WERI-Rb-1 (cell line): ENCODE measurements around the gene C4B.
"Not testable (repeated sequence)": the region's sequence is repeated elsewhere in the genome, so short reads cannot be mapped to it uniquely, and the experiment has no call there.

Experiments
- DNase-seq: peaks from one replicate; pipeline ENCODE4 v3.0.0-alpha.2; 2020
- H3K27ac ChIP-seq: fragments of 250-450 bp; sonication (Bioruptor Pico); 2 replicates; pipeline ENCODE4 v1.5.1; 2020; ENCODE audit warnings: mild to moderate bottlenecking, moderate library complexity
- H3K27me3 ChIP-seq: fragments of 250-450 bp; sonication (Bioruptor Pico); 2 replicates; pipeline ENCODE4 v1.5.1; 2021; ENCODE audit warnings: mild to moderate bottlenecking, low read depth, moderate library complexity; ENCODE audit not compliant: insufficient read depth, severe bottlenecking
- H3K36me3 ChIP-seq: fragments of 250-450 bp; sonication (Bioruptor Pico); 2 replicates; pipeline ENCODE4 v1.5.1; 2020; ENCODE audit warnings: mild to moderate bottlenecking, moderate library complexity
- H3K4me3 ChIP-seq: 2 replicates; pipeline ENCODE4 v1.5.1; 2011; ENCODE audit warnings: low read depth, mild to moderate bottlenecking, control low read depth, low read length
- H3K9me3 ChIP-seq: fragments of 250-450 bp; sonication (Bioruptor Pico); 2 replicates; pipeline ENCODE4 v1.5.1; 2021; ENCODE audit warnings: mild to moderate bottlenecking, moderate library complexity; ENCODE audit not compliant: severe bottlenecking
- TF ChIP-seq, protein P1 (sequence below): IDR thresholded peaks from 2 replicates; pipeline ENCODE4 v1.5.1; 2011; ENCODE audit warnings: low read depth, mild to moderate bottlenecking, control low read depth, inconsistent platforms, low read length

The C4B gene

DNA sequence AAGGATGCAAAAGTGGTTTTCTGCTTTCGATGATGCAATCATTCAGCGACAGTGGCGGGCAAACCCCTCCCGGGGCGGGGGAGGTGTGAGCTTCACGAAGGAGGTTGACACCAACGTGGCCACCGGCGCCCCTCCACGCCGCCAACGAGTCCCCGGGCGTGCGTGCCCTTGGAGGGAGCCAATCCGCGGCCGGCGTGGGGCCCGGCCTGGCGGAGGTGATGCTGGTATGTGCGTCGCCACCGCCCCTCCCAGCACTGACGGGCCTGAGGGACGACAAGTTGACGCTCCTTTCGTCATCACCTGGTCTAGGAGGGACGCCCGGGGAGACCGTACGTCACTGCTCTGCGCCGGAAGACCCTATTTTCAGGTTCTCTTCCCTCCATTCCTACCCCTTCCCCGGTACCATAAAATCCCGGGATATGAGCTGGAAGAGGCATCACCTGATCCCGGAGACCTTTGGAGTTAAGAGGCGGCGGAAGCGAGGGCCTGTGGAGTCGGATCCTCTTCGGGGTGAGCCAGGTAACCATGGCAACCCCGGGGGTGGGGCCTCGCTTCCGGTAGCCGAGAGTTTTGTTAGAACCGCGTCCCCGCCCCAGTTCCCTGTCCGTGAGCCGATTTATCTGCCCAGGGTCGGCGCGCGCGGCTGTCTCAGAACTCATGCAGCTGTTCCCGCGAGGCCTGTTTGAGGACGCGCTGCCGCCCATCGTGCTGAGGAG lies 42.4 kb upstream of the C4B start, which contains the start of gene DXO:
Gene DXO, minus strand, starts transcription at position 146 of the 716 bp plus-strand sequence. CDS start 463 bp downstream, outside the sequence.
- peak; percentile 100 for DNase-seq
- peaks cover 46% of the 10 kb centered on the region for H3K36me3 ChIP-seq
- peak within 1 kb of the TSS; percentile 65 for H3K4me3 ChIP-seq

DNA sequence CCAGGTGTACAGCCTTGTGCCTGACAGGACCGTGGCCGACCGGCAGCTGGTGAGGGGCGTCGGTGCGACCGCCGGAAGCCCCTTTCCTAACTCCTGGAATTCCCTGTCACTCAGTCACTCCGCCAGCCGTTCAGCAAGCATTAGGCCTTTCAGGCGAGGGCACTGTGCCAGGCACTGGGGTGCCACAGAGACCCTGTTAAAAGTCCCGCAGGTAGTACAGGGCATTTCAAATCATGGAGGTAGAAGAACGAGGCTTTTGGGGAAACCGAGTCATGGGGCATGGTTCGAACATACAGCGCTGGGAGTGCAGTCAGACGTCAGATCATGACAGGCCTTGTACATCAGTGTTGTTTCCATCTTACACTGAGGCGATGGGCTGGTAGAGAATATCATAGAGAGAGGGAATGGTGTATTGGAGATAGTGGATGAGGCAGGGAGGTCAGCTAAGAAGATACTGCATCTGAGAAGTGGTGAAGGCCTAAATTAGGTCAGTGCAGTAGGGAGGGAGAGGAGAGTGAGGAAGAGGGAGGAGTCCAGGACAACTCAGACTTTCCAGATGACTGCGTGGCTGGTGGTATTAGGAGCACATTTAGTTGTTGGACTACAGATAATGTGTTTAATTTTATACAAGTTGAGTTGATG lies 41.8 kb upstream of the C4B start:
- Histone ChIP-seq H3K9me3 (peaks cover 5% of the 10 kb centered on the region), H3K27ac (peak overlapping the region; percentile 98), H3K4me3 (peak overlapping the region; percentile 65), H3K27me3 (no peaks in the 10 kb centered on the region), H3K36me3 (peaks cover 40% of the 10 kb centered on the region)
- TF ChIP-seq, protein P1, sequence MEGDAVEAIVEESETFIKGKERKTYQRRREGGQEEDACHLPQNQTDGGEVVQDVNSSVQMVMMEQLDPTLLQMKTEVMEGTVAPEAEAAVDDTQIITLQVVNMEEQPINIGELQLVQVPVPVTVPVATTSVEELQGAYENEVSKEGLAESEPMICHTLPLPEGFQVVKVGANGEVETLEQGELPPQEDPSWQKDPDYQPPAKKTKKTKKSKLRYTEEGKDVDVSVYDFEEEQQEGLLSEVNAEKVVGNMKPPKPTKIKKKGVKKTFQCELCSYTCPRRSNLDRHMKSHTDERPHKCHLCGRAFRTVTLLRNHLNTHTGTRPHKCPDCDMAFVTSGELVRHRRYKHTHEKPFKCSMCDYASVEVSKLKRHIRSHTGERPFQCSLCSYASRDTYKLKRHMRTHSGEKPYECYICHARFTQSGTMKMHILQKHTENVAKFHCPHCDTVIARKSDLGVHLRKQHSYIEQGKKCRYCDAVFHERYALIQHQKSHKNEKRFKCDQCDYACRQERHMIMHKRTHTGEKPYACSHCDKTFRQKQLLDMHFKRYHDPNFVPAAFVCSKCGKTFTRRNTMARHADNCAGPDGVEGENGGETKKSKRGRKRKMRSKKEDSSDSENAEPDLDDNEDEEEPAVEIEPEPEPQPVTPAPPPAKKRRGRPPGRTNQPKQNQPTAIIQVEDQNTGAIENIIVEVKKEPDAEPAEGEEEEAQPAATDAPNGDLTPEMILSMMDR = no peak
- DNase-seq = no peak

More for the DNA sequence above, 42.4 kb upstream of the C4B start, which contains the start of gene DXO:
- TF ChIP-seq, protein P1 = no peak
- Histone ChIP-seq H3K9me3 (peaks cover 5% of the 10 kb centered on the region), H3K27me3 (no peaks in the 10 kb centered on the region), H3K27ac (peak within 1 kb of the TSS; percentile 98)

DNA sequence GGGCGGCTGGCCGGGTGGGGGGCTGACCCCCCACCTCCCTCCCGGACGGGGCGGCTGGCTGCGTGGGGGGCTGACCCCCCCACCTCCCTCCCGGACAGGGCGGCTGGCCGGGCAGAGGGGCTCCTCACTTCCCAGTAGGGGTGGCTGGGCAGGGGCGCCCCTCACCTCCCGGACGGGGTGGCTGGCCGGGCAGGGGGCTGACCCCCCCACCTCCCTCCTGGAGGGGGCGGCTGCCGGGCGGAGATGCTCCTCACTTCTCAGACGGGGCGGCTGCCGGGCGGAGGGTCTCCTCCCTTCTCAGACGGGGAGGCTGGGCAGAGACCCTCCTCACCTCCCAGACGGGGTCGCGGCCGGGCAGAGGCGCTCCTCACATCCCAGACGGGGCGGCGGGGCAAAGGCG lies 38.5 kb upstream of the C4B start:
- H3K27ac ChIP-seq, H3K4me3 ChIP-seq, H3K9me3 ChIP-seq, H3K27me3 ChIP-seq, DNase-seq: not testable (repeated sequence)
- H3K36me3 ChIP-seq = peaks cover 21% of the 10 kb centered on the region

DNA sequence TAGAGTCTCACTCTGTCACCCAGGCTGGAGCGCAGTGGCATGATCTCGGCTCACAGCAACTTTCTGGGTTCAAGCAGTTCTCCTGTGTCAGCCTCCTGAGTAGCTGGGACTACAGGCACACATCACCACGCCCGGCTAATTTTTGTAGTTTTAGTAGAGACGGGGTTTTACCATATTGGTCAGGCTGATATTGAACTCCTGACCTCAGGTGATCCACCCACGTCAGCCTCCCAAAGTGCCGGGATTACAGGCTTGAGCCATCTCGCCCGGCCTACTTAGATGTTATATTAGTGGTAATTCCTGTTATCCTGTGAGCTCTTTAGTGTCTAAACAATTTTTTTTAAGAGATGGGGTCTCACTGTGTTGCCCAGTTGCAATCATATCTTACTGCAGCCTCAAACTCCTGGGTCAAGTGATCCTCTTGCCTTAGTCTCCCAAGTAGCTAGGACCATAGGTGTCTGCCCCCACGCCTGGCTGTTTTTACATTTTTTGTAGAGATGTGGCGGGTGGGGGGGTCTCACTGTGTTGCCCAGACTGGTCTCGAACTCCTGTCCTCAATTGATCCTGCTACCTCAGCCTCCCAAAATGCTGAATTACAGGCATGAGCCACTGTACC lies 36.7 kb upstream of the C4B start:
- H3K4me3 ChIP-seq = no peak overlapping the region
- no peak for DNase-seq
- no peak overlapping the region for H3K27ac ChIP-seq
- TF ChIP-seq, protein P1 = no peak
- peaks cover 5% of the 10 kb centered on the region for H3K9me3 ChIP-seq
- no peaks in the 10 kb centered on the region for H3K27me3 ChIP-seq
- H3K36me3 ChIP-seq = peaks cover 18% of the 10 kb centered on the region

DNA sequence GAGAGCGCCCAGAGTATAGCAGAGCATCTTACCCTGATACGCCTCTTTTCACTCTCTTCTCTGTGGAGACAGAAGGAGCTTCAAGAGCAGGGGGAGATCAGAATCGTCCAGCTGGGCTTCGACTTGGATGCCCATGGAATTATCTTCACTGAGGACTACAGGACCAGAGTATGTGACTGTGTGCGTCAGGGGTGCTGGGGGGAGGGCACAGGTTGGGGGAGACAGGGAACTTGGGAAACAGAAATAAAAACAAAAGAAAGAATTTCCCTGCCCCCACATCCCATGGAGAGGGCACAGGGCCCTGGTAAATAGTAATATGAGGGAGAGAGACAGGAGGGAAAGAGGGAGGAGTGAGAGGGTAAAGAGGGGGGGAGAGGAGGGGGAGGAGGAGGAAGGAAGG lies 35.8 kb upstream of the C4B start:
- peaks cover 18% of the 10 kb centered on the region for H3K36me3 ChIP-seq
- no peak overlapping the region for H3K4me3 ChIP-seq
- DNase-seq = no peak
- H3K27ac ChIP-seq = no peak overlapping the region
- no peaks in the 10 kb centered on the region for H3K27me3 ChIP-seq
- H3K9me3 ChIP-seq = peaks cover 5% of the 10 kb centered on the region
- TF ChIP-seq, protein P1 = no peak

DNA sequence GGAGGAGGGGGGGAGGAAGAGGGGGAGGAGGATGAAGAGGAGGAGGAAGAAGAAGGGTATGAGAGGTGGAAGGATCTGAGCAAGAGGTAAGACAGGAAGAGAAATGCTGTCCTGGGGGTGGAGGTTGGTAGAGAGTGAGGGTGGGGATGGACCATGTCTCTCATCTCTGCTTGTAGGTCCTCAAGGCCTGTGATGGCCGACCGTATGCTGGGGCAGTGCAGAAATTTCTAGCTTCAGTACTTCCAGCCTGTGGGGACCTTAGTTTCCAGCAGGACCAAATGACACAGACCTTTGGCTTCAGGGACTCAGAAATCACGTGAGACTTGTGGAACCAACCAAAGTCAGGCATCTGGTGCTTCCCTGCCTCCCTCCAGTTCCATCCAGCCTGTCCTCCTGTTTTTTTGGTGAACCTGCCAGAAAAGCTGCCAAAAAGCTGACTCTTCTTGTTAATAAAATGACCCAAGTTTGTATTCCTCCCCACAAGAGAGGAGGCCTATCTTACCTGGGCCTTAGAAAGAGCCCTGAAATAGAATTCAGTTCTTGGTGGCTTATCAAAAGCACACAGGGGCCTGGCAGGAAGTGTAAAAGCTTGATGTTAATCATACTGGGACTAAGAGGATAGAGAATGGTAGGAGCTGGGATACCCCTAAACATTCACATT lies 35.2 kb upstream of the C4B start:
- peaks cover 16% of the 10 kb centered on the region for H3K36me3 ChIP-seq
- no peak for DNase-seq
- TF ChIP-seq, protein P1 = no peak
- peaks cover 5% of the 10 kb centered on the region for H3K9me3 ChIP-seq
- H3K4me3 ChIP-seq = no peak overlapping the region
- H3K27ac ChIP-seq = no peak overlapping the region
- no peaks in the 10 kb centered on the region for H3K27me3 ChIP-seq

DNA sequence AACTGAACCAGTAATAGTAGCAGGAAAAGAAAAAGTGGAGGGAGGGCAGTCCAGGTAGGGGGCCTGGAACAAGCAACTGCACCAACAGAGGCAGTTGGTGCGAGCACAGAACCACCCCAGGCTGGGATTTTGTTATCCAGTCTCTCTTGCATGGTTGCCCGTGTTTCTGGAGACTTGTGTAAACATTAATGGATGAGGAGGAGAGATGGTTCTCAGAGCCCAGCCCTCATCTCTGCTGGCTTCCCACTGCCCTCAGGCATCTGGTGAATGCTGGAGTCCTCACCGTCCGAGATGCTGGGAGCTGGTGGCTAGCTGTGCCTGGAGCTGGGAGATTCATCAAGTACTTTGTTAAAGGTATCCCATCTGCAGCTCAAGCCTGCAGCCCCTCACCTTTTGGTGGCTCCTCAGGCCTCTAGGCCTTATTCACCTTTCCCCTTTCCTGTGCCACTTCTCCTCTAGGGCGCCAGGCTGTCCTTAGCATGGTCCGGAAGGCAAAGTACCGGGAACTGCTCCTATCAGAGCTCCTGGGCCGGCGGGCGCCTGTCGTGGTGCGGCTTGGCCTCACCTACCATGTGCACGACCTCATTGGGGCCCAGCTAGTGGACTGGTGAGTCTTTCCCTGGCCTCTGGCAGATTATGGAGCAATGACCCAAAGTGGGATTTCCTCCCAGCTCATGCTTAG lies 34.3 kb upstream of the C4B start:
- peaks cover 12% of the 10 kb centered on the region for H3K36me3 ChIP-seq
- H3K27me3 ChIP-seq, H3K27ac ChIP-seq, H3K4me3 ChIP-seq, H3K9me3 ChIP-seq, DNase-seq: not testable (repeated sequence)

DNA sequence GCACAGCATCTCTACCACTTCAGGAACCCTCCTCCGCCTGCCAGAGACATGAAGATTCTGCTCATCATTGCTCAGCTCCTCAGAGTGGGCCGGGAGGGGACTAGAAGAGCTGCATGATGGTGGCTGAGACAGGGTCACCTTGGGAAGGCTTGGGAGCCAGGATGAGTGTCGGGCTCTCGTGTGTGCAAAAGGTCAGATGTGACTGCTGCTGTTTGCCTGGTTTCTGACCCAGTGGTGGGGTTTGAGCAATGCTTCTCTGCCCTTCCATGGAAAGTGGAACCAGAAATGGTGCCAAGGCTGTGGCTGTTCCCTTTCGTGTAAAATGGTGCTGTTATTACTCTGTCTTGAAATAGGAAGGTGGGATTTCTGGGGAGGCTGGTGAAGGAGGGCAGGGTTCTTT lies 33.6 kb upstream of the C4B start:
- H3K27me3 ChIP-seq = not testable (repeated sequence)

More for the DNA sequence above, 33.6 kb upstream of the C4B start:
- not testable (repeated sequence) for H3K9me3 ChIP-seq, H3K4me3 ChIP-seq, DNase-seq, H3K27ac ChIP-seq
- peaks cover 12% of the 10 kb centered on the region for H3K36me3 ChIP-seq
